HG03196 (cell line): Measurements from ENCODE around the gene SH3GLB2.
A peak's percentile ranks its signal among the peaks of the same experiment; 100 is the strongest.
"Not testable (repeated sequence)": the region's sequence is repeated elsewhere in the genome, so short reads cannot be mapped to it uniquely, and the experiment has no call there.

Experiments used
- ATAC-seq: cut with Tn5 transposase; IDR thresholded peaks from one replicate; pipeline ENCODE4 v1.9.1; 2021; ENCODE audit not compliant: unreplicated experiment

SH3GLB2 gene

GRCh38 chr9:129054163-129054851 lies 26.2 kb upstream of the SH3GLB2 start:
- no peak for ATAC-seq

GRCh38 chr9:129053020-129053419 lies 24.9 kb upstream of the SH3GLB2 start:
- no peak for ATAC-seq

- ATAC-seq = no peak
Measured at GRCh38 chr9:129052592-129052991, 24.5 kb upstream of the SH3GLB2 start.

GRCh38 chr9:129042016-129042415 lies 13.9 kb upstream of the SH3GLB2 start:
- no peak for ATAC-seq

GRCh38 chr9:129040113-129040643 lies 12.0 kb upstream of the SH3GLB2 start:
- no peak for ATAC-seq

GRCh38 chr9:129038109-129038852 lies 10.2 kb upstream of the SH3GLB2 start:
- no peak for ATAC-seq

GRCh38 chr9:129037767-129038098 lies 9.6 kb upstream of the SH3GLB2 start:
- ATAC-seq = no peak

GRCh38 chr9:129036923-129037766 lies 9.0 kb upstream of the SH3GLB2 start:
- ATAC-seq = no peak

GRCh38 chr9:129036241-129036922 lies 8.3 kb upstream of the SH3GLB2 start, which contains the start of gene MIGA2:
MIGA2 (plus strand) TSS chr9:129036626; CDS start chr9:129040595, 3,969 bp downstream.
- ATAC-seq = peak; percentile 91

GRCh38 chr9:129035838-129036237 lies 7.7 kb upstream of the SH3GLB2 start:
- ATAC-seq = not testable (repeated sequence)

- ATAC-seq = no peak
Measured at GRCh38 chr9:129033216-129033615, 5.1 kb upstream of the SH3GLB2 start.

GRCh38 chr9:129032541-129033159 lies 4.5 kb upstream of the SH3GLB2 start:
- ATAC-seq = no peak

- no peak for ATAC-seq
Measured at GRCh38 chr9:129031514-129031913, 3.4 kb upstream of the SH3GLB2 start.

- ATAC-seq = no peak
Measured at GRCh38 chr9:129030191-129030590, 2.1 kb upstream of the SH3GLB2 start.

- peak; percentile 29 for ATAC-seq
Measured at GRCh38 chr9:129027685-129028191, 393 bp downstream of the SH3GLB2 start.

GRCh38 chr9:129027224-129027684 lies 877 bp downstream of the SH3GLB2 start:
- ATAC-seq = no peak

- no peak for ATAC-seq
Measured at GRCh38 chr9:129026442-129027223, 1.5 kb downstream of the SH3GLB2 start.

GRCh38 chr9:129023908-129024233 lies 4.3 kb downstream of the SH3GLB2 start:
- no peak for ATAC-seq
